GM19351 (cell line): ENCODE measurements around the gene ZNF555.
A peak's percentile ranks its signal among the peaks of the same experiment; 100 is the strongest.
"Not testable (repeated sequence)": the region's sequence is repeated elsewhere in the genome, so short reads cannot be mapped to it uniquely, and the experiment has no call there.

Source experiments
- ATAC-seq: cut with Tn5 transposase; IDR thresholded peaks from one replicate; pipeline ENCODE4 v1.9.1; 2021; ENCODE audit warnings: mild to moderate bottlenecking, moderate library complexity; ENCODE audit not compliant: unreplicated experiment

The ZNF555 gene

DNA sequence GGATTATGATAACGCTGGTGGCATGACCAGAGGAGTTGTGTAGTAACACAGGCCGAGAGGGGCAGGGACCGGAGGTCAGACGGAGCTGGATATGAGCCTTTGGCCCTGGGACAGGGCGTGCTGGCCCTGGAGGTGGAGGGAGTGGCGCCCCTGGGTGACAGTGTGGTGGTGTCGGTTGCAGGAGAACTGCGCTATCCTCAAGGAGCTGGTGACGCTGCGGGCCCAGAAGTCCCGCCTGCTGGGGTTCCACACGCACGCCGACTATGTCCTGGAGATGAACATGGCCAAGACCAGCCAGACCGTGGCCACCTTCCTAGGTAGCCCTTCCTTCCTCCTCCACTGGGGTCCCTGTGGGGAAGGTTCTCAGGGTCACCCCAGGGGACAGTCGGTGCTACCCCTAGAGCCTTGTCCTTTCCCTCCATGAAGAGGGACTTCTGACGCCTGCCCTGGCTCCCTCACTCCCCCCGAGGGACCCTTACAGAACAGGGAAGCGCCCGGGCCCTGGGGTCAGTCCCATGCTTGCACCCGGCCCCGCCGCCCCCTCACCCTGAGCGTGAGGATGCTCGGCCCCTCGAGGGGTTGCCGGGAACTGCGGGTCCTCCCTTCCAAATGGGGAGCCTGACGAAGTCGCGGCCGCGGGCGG is 34.4 kb upstream of the ZNF555 start:
- ATAC-seq, result no peak

GRCh38 chr19:2807379-2808128 is 33.7 kb upstream of the ZNF555 start:
- no peak for ATAC-seq

GRCh38 chr19:2808129-2808941 is 32.9 kb upstream of the ZNF555 start:
- ATAC-seq, result no peak

- no peak for ATAC-seq
Observed at GRCh38 chr19:2809387-2810140, 31.7 kb upstream of the ZNF555 start.

GRCh38 chr19:2810141-2811091 is 30.9 kb upstream of the ZNF555 start:
- ATAC-seq, result no peak

DNA sequence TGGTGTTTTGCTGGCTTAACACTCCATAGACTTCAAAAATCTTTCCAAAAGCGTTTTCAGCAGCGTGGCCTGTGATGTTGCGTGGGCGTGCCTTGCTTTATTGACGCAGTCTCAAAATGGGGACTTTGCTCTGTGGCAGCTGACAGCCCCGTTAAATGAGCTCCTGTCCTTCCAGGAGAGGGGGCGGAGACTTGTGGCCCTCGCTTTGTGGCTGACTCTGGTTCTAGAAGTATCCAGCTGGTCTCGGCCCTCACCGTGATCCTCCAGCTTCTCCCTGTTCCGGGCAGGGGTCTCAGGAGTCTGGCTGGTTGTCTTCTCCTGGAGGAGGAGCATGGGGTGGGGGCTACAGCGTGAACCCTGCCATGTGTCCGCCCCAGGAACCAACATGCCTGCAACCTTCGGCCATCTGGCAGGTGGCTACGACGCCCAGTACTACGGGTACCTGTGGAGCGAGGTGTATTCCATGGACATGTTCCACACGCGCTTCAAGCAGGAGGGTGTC is 30.0 kb upstream of the ZNF555 start:
- no peak for ATAC-seq

GRCh38 chr19:2811735-2812413 is 29.4 kb upstream of the ZNF555 start:
- ATAC-seq, result no peak

GRCh38 chr19:2812414-2813234 is 28.7 kb upstream of the ZNF555 start:
- no peak for ATAC-seq

GRCh38 chr19:2813235-2814160 is 27.8 kb upstream of the ZNF555 start:
- ATAC-seq, result no peak

GRCh38 chr19:2814426-2814825 is 26.8 kb upstream of the ZNF555 start:
- no peak for ATAC-seq

DNA sequence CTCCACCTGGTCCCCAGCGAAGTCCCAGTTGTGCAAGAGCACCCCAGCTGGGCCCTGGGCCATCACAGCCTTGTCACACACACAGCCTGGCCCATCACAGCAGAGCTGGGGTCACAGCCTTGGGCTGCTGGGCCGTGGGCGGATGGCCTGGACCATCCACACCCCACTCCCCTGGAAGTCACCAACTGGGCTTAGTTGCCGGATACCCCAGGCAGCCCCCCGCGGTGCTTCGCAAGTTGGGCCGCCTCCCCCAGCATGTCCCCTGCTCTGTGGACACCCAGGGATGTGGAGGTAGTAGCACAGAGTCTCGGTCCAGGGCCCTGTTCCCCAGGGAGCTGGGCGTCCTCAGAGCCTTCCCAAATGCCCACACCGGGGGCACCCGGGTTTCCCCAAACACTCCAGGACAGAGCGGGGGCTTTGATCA is 26.1 kb upstream of the ZNF555 start:
- ATAC-seq, result no peak

DNA sequence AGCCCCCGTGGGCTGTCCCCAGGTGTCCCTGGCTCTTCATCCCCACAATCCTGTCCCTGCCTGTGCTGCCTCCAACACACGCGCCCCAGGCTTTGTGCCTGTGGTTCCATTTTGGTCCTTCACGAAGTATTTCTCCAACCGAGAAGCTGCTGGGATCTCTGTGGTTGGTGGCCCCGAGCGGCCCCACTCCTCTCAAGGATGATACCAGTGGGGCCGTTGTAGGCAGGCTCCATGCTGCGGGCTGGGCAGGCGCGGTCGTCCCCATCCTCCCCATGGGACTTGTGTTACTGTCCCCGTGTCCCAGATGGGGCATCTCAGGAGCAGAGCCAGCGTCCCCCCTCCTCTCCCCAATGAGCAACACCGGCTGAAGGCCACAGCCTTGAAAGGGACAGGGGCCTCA is 25.4 kb upstream of the ZNF555 start:
- ATAC-seq, result no peak

DNA sequence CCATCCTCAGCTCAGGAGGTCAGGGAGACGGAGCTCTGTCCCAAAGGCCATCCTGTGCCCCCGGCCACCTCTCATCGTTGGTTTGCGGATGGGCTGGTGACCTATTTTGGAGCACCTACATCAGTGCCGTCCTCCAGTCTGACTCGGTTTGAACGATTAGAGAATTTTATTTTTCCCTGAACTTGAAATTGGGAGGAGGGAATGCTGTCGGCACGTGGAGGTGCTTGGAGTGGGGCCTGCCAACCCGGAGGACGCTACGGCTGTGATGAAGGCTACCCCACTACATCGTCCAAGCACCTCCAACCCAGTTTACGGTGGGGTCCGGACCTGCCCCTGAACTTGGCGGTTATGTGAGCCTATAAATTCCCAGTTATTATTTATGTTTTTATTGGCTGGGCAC is 24.6 kb upstream of the ZNF555 start:
- ATAC-seq, result no peak

DNA sequence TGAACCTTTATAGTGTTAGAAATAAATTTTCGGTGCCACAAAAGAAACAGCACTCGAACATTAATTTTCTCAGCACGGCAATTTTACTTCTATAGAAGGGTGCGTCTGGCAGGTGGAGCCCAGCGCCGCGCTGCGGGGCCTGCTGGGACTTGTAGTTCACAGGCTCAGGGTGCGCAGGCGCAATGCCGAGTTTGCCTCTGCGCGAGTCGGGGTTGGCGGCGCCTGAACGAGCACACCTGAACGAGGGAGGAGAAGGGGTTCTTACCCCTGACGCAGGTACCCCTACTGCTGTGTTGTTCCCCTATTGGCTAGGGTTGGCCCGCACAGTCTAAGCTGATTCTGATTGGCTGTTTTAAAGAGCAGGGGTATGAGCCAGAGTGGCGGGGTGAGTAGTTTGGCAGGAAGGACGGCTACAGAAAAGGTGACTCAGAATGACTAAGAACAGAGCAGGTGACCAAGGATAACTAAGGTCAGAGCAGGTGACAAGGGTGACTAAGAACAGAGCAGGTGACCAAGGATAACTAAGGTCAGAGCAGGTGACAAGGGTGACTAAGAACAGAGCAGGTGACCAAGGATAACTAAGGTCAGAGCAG is 23.9 kb upstream of the ZNF555 start:
- not testable (repeated sequence) for ATAC-seq

GRCh38 chr19:2819540-2820111 is 21.6 kb upstream of the ZNF555 start, which contains the start of gene ZNF554:
ZNF554 (plus strand) TSS chr19:2819868; CDS start chr19:2820072, 204 bp downstream.
- peak; percentile 94 for ATAC-seq

DNA sequence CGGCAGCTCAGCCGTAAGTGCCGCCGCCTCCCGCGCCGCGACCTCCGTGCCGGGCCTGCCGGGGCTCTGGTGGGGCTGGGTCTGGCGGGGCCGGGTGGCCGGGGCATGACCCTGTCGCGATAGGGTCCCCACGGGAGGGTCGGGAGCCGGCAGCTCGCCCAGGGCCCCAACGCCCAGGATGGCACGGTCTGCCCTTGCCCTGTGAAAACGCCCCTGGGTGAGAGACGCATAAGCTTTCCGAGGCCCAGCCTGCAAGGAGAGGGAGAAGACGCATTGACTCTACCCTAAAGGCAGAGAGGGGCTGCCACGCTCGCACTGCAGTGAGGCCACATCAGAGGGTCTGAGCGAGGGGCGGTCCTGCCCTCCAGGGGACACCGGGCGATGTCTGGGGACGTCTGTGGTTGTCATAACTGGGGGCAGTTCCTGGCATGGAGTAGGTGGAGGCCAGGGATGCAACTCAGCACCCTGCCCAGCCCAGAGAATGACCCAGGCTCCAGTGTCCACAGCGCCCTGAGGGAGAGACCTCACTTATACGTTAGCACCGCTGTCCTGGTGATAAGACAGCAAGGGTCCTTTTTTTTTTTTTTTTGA is 21.1 kb upstream of the ZNF555 start:
- no peak for ATAC-seq
